Testis (tissue), 2 donors: ENCODE data around the gene CRHBP.

Experiments
- CTCF ChIP-seq, 3 experiments: fragments of 450-650 bp in 2 of 3; fragments of 200-600 bp in 1 of 3; sonication (generic) in 1 of 3; IDR thresholded peaks; one replicate each; pipeline ENCODE4 v1.5.1; 2016 to 2019; ENCODE audit warnings: antibody characterized with exemption in 3 of 3, mild to moderate bottlenecking in 2 of 3, moderate library complexity in 1 of 3
- POLR2A ChIP-seq: fragments of 450-650 bp; IDR thresholded peaks from one replicate; pipeline ENCODE4 v1.6.1; 2017; ENCODE audit warnings: antibody characterized with exemption, mild to moderate bottlenecking, moderate library complexity

- no peak for TF ChIP-seq POLR2A
- TF ChIP-seq CTCF (IDR thresholded peaks at IDR 0.05), result no peak
Measured at GRCh38 chr5:76956033-76956432, 3.2 kb downstream of the CRHBP start.
